Pancreas (tissue), 10 donors: ENCODE data around the gene NECTIN1. TPM values are rescaled to one million over a fixed set of nuclear protein-coding genes. Genes with fewer than 3 reads are reported as not detected.
A peak's percentile ranks its signal among the peaks of the same experiment; 100 is the strongest.

ENCODE experiments used
- ATAC-seq, 4 donors: fragments of 200-7000 bp; cut with Tn5 transposase; one replicate each; pipeline versions ENCODE4 v1.8.0 to v1.9.1; 2020; ENCODE audit warnings: mild to moderate bottlenecking in 4 of 4, moderate library complexity in 4 of 4
- DNase-seq, 6 donors: peaks; one replicate each; pipeline ENCODE4 v3.0.0-alpha.2; 2020
- FAIRE-seq: peaks from 2 replicates; lab custom pipeline; 2012; peaks lifted over from hg19 to GRCh38; lab: Jason Lieb, UNC
- H3K27ac ChIP-seq, 4 donors: fragments of 200-600 bp; sonication (generic); 1 replicate in 3 of 4; 2 replicates in 1 of 4; pipeline versions ENCODE4 v1.5.0 to v1.8.0; 2020
- H3K27me3 ChIP-seq, 4 donors: fragments of 200-600 bp; one replicate each; pipeline ENCODE4 v1.8.0; 2021
- H3K36me3 ChIP-seq, 3 donors: fragments of 200-600 bp; sonication (generic) in 1 of 3; one replicate each; pipeline versions ENCODE4 v1.5.0 to v1.8.0; 2020 to 2021
- H3K4me1 ChIP-seq, 3 donors: fragments of 200-600 bp; one replicate each; pipeline ENCODE4 v1.8.0; 2021
- H3K4me3 ChIP-seq, 4 donors: fragments of 200-600 bp; sonication (generic) in 2 of 4; one replicate each; pipeline versions ENCODE4 v1.5.0 to v1.8.0; 2020 to 2021
- H3K9me3 ChIP-seq, 4 donors: fragments of 200-600 bp; one replicate each; pipeline ENCODE4 v1.8.0; 2021
- whole genome bisulfite sequencing, 2 donors: extraction: QIAGEN DNeasy Blood & Tissue Kit; methylation state at CpG; one replicate each; pipeline ENCODE4 v1.1.7; 2013; 5-methylcytosine and 5-hydroxymethylcytosine counted together
- intact Hi-C, 3 donors: fragments of 100-400 bp; cut with DNase I; formaldehyde crosslinking; loops; one replicate each; pipeline versions ENCODE4 v1.11.1 to v1.14.2; 2022
- polyA plus RNA-seq, 2 donors: library from polyadenylated mRNA; stranded (reverse); fragments of 200-250 nt; gene quantifications; one replicate each; pipeline ENCODE4 v1.2.3, GENCODE V29; 2013
- total RNA-seq, 6 donors: library from RNA; stranded (reverse); fragmentation: NEBNext Ultra II Directional in 4 of 6; extraction: Animal tissue kit (Norgen Biotek cat#: 25700) in 4 of 6; gene quantifications; one replicate each; pipeline versions ENCODE4 v1.2.1 to v1.2.4, GENCODE V29; 2021 to 2023
- TF ChIP-seq, protein P1 (sequence below), 4 donors: fragments of 200-600 bp; sonication (generic) in 3 of 4; IDR thresholded peaks; one replicate each; pipeline versions ENCODE4 v1.5.0 to v1.8.0; 2021; ENCODE audit warnings: antibody characterized with exemption in 4 of 4
- donor health status: healthy with polysubstance abuse.
- donor health status: DM: no; HTN: no; CAD: no; lungs with moderate emphysema.
- donor health status: DM: no; HTN: no; CAD: no.
- donor health status: control.
- donor health status: control.
- donor health status: Bipolar disorder and iron deficiency.
- donor health status: DM: yes; HTN: yes; CAD: no.
- donor health status: DM: no; HTN: no; CAD: no.
- donor health status: DM: no; HTN: no; CAD: no.
- donor health status: DM: yes; HTN: yes; CAD: no.

NECTIN1 gene
- total and polyA plus RNA-seq, 8 donors, result 7.9 to 24.7 (median 19.0) TPM

DNA sequence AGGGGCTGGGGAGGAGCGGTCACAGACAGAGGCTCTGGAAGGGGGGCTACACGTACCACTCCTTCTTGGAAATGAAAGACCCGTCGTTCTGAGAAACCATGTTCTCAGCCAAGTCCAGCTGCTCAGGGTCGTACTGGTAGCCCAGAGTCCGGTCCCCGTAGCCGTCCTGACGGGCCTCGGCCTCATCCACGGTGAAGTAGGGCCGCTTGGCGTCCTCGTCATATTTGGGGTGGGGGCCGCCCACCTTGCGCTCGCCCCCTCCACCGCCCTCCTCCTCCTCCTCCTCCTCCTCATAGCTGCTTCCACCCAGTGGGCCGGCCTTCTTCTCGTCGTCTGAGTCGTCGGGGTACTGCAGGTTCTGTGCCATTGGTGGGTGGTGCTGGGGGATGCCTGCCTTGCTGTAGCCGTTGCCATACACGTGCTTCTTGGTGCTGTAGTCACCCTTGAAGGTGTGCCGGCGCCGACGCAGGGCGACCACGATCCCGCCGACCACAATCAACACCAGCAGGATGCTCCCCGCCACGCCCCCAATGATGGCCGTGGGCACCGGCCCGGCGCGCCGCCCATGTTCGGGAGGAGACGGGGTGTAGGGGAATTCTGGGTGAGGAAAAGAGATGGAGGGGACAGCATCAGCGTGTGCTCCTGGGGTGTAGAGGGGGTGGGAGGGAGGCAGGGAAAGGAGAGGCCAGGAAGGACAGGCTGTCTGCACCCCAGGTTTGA is 64.1 kb downstream of the NECTIN1 start:
- H3K4me3 ChIP-seq, result no peak overlapping the region
- no peak for ATAC-seq
- no peak for FAIRE-seq
- TF ChIP-seq, protein P1, sequence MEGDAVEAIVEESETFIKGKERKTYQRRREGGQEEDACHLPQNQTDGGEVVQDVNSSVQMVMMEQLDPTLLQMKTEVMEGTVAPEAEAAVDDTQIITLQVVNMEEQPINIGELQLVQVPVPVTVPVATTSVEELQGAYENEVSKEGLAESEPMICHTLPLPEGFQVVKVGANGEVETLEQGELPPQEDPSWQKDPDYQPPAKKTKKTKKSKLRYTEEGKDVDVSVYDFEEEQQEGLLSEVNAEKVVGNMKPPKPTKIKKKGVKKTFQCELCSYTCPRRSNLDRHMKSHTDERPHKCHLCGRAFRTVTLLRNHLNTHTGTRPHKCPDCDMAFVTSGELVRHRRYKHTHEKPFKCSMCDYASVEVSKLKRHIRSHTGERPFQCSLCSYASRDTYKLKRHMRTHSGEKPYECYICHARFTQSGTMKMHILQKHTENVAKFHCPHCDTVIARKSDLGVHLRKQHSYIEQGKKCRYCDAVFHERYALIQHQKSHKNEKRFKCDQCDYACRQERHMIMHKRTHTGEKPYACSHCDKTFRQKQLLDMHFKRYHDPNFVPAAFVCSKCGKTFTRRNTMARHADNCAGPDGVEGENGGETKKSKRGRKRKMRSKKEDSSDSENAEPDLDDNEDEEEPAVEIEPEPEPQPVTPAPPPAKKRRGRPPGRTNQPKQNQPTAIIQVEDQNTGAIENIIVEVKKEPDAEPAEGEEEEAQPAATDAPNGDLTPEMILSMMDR (IDR thresholded peaks at IDR 0.05), result no peak
- DNase-seq, result peak in 1 of 6 donors; percentile 74
- peaks cover 0 to 8% (median 4%) of the 10 kb centered on the region in 3 donors for H3K4me1 ChIP-seq
- H3K9me3 ChIP-seq, result no peaks in the 10 kb centered on the region
- no peaks in the 10 kb centered on the region for H3K36me3 ChIP-seq
- H3K27ac ChIP-seq, result peak overlapping the region in 1 of 4 donors; percentile 63
- H3K27me3 ChIP-seq, result no peaks in the 10 kb centered on the region
- intact Hi-C loops, result loop anchor here in 2 of 3 donors (5.0 to 10.0 kb wide), 3 partner anchors 67 to 442 kb away; no protein-coding TSS in a partner anchor
- WGBS, 2 donors, result 94% methylated on average over 44 of the region's 44 CpGs

DNA sequence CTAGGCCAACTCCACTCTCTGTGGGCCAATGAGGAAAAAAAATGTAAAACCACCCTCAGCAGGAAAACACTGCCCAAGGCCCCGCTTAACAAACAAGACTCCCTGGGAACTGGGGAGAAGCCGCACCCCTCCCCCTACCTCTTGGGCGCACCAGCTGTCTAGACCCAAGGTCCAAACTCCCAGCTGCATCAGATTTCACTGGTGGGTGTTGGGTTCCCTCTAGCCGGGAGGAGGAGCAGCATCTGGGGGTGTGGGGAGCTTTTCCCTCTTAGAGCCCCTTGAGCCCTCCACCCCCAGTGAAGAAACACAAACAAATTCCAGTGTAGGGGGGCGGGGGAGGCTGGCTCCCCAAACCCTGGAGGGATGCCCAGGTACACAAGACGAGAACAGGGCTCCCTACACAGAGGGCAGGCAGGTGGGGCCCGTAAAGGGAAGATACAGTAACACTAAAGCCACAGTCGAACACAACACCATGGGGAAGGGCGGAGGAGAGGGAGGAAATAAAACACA is 64.9 kb downstream of the NECTIN1 start:
- Histone ChIP-seq H3K4me1 (peaks cover 0 to 8% (median 4%) of the 10 kb centered on the region in 3 donors), H3K4me3 (no peak overlapping the region), H3K27me3 (no peaks in the 10 kb centered on the region), H3K27ac (peak overlapping the region in 1 of 4 donors; percentile 63), H3K9me3 (no peaks in the 10 kb centered on the region), H3K36me3 (no peaks in the 10 kb centered on the region)
- ATAC-seq (peak; percentile 76 to 87 (median 82)), DNase-seq (peak; percentile 73 to 91 (median 84)), FAIRE-seq (no peak)
- WGBS, 2 donors, result 37 to 48% methylated on average over 9 of the region's 9 CpGs
- TF ChIP-seq, protein P1 (IDR thresholded peaks at IDR 0.05), result no peak
- intact Hi-C loops, result loop anchor here in 2 of 3 donors (5.0 to 10.0 kb wide), 2 partner anchors 68 to 351 kb away; no protein-coding TSS in a partner anchor

DNA sequence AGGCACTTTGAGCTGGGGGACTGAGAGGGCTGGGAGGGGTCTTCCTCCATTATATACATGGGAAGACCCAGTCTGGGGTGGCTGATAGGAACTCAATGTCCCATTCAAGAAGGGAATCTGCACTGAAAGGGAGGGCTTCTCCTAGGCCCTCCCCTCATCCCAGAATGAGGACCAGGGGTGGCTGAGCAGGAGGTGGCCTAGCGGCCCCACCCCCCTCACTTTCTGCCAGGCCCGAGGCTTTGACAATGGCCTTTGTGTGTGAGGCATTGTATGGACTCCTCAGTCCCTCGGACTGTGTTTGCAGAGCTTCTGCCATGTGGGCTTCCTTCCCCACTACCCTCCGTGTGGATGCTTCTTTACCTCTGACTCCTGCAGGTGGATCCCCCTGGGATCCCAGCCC is 65.7 kb downstream of the NECTIN1 start:
- FAIRE-seq (no peak), DNase-seq (no peak), ATAC-seq (no peak)
- peak overlapping the region in 1 of 4 donors; percentile 63 for H3K27ac ChIP-seq
- peaks cover 0 to 8% (median 4%) of the 10 kb centered on the region in 3 donors for H3K4me1 ChIP-seq
- no peak overlapping the region for H3K4me3 ChIP-seq
- intact Hi-C loops, result loop anchor here in 2 of 3 donors (5.0 to 10.0 kb wide), 2 partner anchors 69 to 352 kb away; no protein-coding TSS in a partner anchor
- TF ChIP-seq, protein P1 (IDR thresholded peaks at IDR 0.05), result no peak
- no peaks in the 10 kb centered on the region for H3K9me3 ChIP-seq
- H3K27me3 ChIP-seq, result no peaks in the 10 kb centered on the region
- WGBS, 2 donors, result 60 to 63% methylated on average over 4 of the region's 4 CpGs
- no peaks in the 10 kb centered on the region for H3K36me3 ChIP-seq

DNA sequence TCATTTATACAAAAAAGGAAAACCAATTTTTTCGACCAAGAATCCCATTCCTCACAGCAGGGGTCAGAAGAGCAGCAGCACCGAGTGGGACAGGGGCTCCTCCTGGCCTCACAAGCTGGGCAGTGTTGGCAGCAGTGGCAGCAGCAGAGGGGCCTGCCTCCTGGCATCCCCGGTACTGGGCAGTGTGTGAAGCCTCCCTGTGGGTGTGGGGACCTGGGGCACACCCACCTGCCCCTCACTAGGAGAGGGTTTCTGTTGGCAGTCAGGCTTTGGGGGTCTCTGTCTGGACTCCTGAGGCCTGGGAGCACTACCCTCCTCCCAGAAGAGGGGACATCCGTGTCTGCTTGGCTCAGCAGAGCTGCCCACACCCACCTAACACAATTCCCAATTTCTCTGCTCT is 67.8 kb downstream of the NECTIN1 start:
- DNase-seq (no peak), ATAC-seq (no peak), FAIRE-seq (no peak)
- no peaks in the 10 kb centered on the region for H3K36me3 ChIP-seq
- WGBS, 2 donors, result 79 to 85% methylated on average over 4 of the region's 4 CpGs
- intact Hi-C loops, result loop anchor here in 2 of 3 donors (5.0 to 10.0 kb wide), 2 partner anchors 71 to 354 kb away; no protein-coding TSS in a partner anchor
- H3K27ac ChIP-seq, result no peak overlapping the region
- peaks cover 0 to 8% (median 4%) of the 10 kb centered on the region in 3 donors for H3K4me1 ChIP-seq
- no peak overlapping the region for H3K4me3 ChIP-seq
- H3K27me3 ChIP-seq, result no peaks in the 10 kb centered on the region
- TF ChIP-seq, protein P1 (IDR thresholded peaks at IDR 0.05), result no peak
- H3K9me3 ChIP-seq, result no peaks in the 10 kb centered on the region
